Endothelial cell of umbilical vein (primary cell): Measurements from ENCODE around the gene HHATL. TPM values are rescaled to one million over a fixed set of nuclear protein-coding genes. Genes with fewer than 3 reads are reported as not detected.

ENCODE experiments used
- BruUV-seq: library from RNA; stranded (reverse); fragments of 400-500 nt; replicated peaks from 2 replicates; lab custom pipeline; 2021; lab: Mats Ljungman, UMichigan
- CTCF ChIA-PET: fragments of 300-600, 350-600 bp; sonication (Branson Sonifier 250); formaldehyde crosslinking; loops from one replicate; lab custom pipeline; 2021; ENCODE audit warnings: antibody characterized with exemption, inconsistent platforms; lab: Charles Lee
- POLR2A ChIA-PET: fragments of 300-600, 350-600 bp; sonication (Branson Sonifier 250); formaldehyde crosslinking; loops from one replicate; lab custom pipeline; 2021; ENCODE audit warnings: antibody characterized with exemption, inconsistent platforms; lab: Charles Lee
- DNase-seq: peaks from one replicate; pipeline ENCODE4 v3.0.0-alpha.2; 2011; ENCODE audit warnings: low read depth, low spot score
- FAIRE-seq: peaks from 2 replicates; lab custom pipeline; 2011; peaks lifted over from hg19 to GRCh38; lab: Jason Lieb, UNC
- H2AFZ ChIP-seq: 2 replicates; pipeline ENCODE4 v1.6.0; 2012; ENCODE audit warnings: low read depth, low read length, control low read depth, inconsistent platforms
- H3K27ac ChIP-seq: 2 replicates; pipeline ENCODE4 v1.5.1; 2011; ENCODE audit warnings: low read depth, mild to moderate bottlenecking, control low read depth, low read length, moderate library complexity; ENCODE audit not compliant: insufficient read depth
- H3K27me3 ChIP-seq, 2 experiments: 2 replicates each; pipeline versions ENCODE4 v1.6.0 to v1.6.1; 2011; ENCODE audit warnings: low read length in 2 of 2, mixed read lengths in 1 of 2; ENCODE audit not compliant: control insufficient read depth in 2 of 2, insufficient read depth in 2 of 2
- H3K36me3 ChIP-seq, 2 experiments: 2 replicates in 1 of 2; 3 replicates in 1 of 2; pipeline ENCODE4 v1.5.1; 2011; ENCODE audit warnings: low read length in 2 of 2, mild to moderate bottlenecking in 1 of 2, moderate library complexity in 1 of 2; ENCODE audit not compliant: control insufficient read depth in 2 of 2, insufficient read depth in 2 of 2; ENCODE audit errors: extremely low read depth in 1 of 2
- H3K4me1 ChIP-seq: 3 replicates; pipeline ENCODE4 v1.5.1; 2011; ENCODE audit warnings: mild to moderate bottlenecking, low read length; ENCODE audit not compliant: control insufficient read depth, insufficient read depth; ENCODE audit errors: extremely low read depth
- H3K4me2 ChIP-seq: 2 replicates; pipeline ENCODE4 v1.6.1; 2011; ENCODE audit warnings: low read length, control low read depth, mixed read lengths; ENCODE audit not compliant: insufficient read depth
- H3K4me3 ChIP-seq, 3 experiments: fragments of 200-600 bp in 1 of 3; sonication (generic), shearing (Covaris generic) in 1 of 3; replicated peaks in 1 of 3; 2 replicates each; pipeline ENCODE4 v1.5.1; 2011 to 2016; ENCODE audit warnings: control low read depth in 3 of 3, low read length in 3 of 3, mild to moderate bottlenecking in 2 of 3, inconsistent platforms in 1 of 3, low read depth in 1 of 3, moderate library complexity in 1 of 3; ENCODE audit not compliant: insufficient read depth in 1 of 3
- H3K79me2 ChIP-seq: 2 replicates; pipeline ENCODE4 v1.6.0; 2012; ENCODE audit warnings: low read length, inconsistent platforms; ENCODE audit not compliant: control insufficient read depth, insufficient read depth
- H3K9ac ChIP-seq: replicated peaks from 2 replicates; pipeline ENCODE3; 2011; ENCODE audit warnings: low read length, control low read depth; ENCODE audit not compliant: insufficient read depth; ENCODE audit errors: extremely low read depth
- H3K9me1 ChIP-seq: replicated peaks from 3 replicates; pipeline ENCODE4 v1.6.0; 2011; ENCODE audit warnings: mild to moderate bottlenecking, low read length; ENCODE audit not compliant: control insufficient read depth, insufficient read depth; ENCODE audit errors: extremely low read depth
- H3K9me3 ChIP-seq: replicated peaks from 2 replicates; pipeline ENCODE4 v1.5.1; 2012; ENCODE audit warnings: low read length, inconsistent platforms; ENCODE audit not compliant: control insufficient read depth, insufficient read depth
- H4K20me1 ChIP-seq: replicated peaks from 2 replicates; pipeline ENCODE3; 2011; ENCODE audit warnings: mild to moderate bottlenecking, low read length; ENCODE audit not compliant: control insufficient read depth, insufficient read depth; ENCODE audit errors: extremely low read depth
- CTCF ChIP-seq, 2 donors: IDR thresholded peaks; 1 replicate in 1 of 2; 2 replicates in 1 of 2; pipeline ENCODE4 v1.5.1; 2011; ENCODE audit warnings: low read length in 2 of 2, mild to moderate bottlenecking in 2 of 2, moderate library complexity in 2 of 2, control low read depth in 1 of 2, inconsistent platforms in 1 of 2, low read depth in 1 of 2; ENCODE audit not compliant: insufficient read depth in 1 of 2; ENCODE audit errors: extremely low read depth in 1 of 2
- EZH2 ChIP-seq: IDR thresholded peaks from 2 replicates; pipeline ENCODE4 v1.6.1; 2012; ENCODE audit warnings: borderline replicate concordance, low read depth, mild to moderate bottlenecking, moderate library complexity, low read length, inconsistent platforms; ENCODE audit not compliant: severe bottlenecking
- FOS ChIP-seq: IDR thresholded peaks from 2 replicates; pipeline ENCODE4 v1.6.1; 2011; ENCODE audit warnings: mild to moderate bottlenecking, low read length, moderate library complexity, borderline replicate concordance; ENCODE audit not compliant: insufficient read depth
- GATA2 ChIP-seq: IDR thresholded peaks from 2 replicates; pipeline ENCODE4 v1.7.0; 2011; ENCODE audit warnings: low read depth, mild to moderate bottlenecking, moderate library complexity, mixed read lengths, low read length; ENCODE audit not compliant: insufficient read length, insufficient read depth
- JUN ChIP-seq: IDR thresholded peaks from 2 replicates; pipeline ENCODE4 v1.6.1; 2011; ENCODE audit warnings: borderline replicate concordance, low read depth; ENCODE audit not compliant: insufficient read length, insufficient read depth
- MAX ChIP-seq: IDR thresholded peaks from 2 replicates; pipeline ENCODE4 v1.6.1; 2011; ENCODE audit not compliant: insufficient read depth, insufficient read length
- MYC ChIP-seq: IDR thresholded peaks from one replicate; pipeline ENCODE4 v1.6.1; 2011; ENCODE audit warnings: mild to moderate bottlenecking, low read depth, low read length
- POLR2A ChIP-seq: IDR thresholded peaks from 2 replicates; pipeline ENCODE4 v1.6.1; 2012; ENCODE audit warnings: low read depth, mild to moderate bottlenecking, control low read depth, low read length
- POLR2AphosphoS5 ChIP-seq: IDR thresholded peaks from 2 replicates; pipeline ENCODE4 v1.6.1; 2012; ENCODE audit warnings: low read depth, mild to moderate bottlenecking, control low read depth, low read length, moderate library complexity; ENCODE audit not compliant: insufficient read depth
- dilution Hi-C: fragments of 300-500 bp; cut with MboI; formaldehyde crosslinking; loops from one replicate; pipeline ENCODE4 v1.15.0; 2019; ENCODE audit warnings: low sequenced_read_pairs; ENCODE audit not compliant: extremely low pct_ligation_motif_present
- intact Hi-C: fragments of 100-400 bp; cut with micrococcal nuclease; formaldehyde crosslinking; loops from one replicate; pipeline ENCODE4 v1.10.0; 2022
- polyA plus RNA-seq, 4 experiments: library from polyadenylated mRNA; depleted of rRNA in 3 of 4; stranded (reverse) in 3 of 4; unstranded in 1 of 4; fragments of >200 nt; gene quantifications; 2 replicates each; pipeline versions ENCODE4 v1.2.1 to v1.2.3, GENCODE V29; 2011 to 2012; ENCODE audit warnings: missing spikeins in 1 of 4
- total RNA-seq: library from RNA; stranded (reverse); gene quantifications from 2 replicates; pipeline ENCODE4 v1.2.3, GENCODE V29; 2021

HHATL gene
- total and polyA plus RNA-seq, 2 donors (not counting 3 experiments of a cell fraction or from before 2014, with no cell fraction given): not detected

GRCh38 chr3:42736531-42736930 lies 33.9 kb upstream of the HHATL start:
- intact Hi-C loops: no loop called here
- no peak for FAIRE-seq
- Histone ChIP-seq H2AFZ (no peak overlapping the region), H3K4me2 (no peak overlapping the region), H3K27ac (no peak overlapping the region), H3K9me3 (no peaks in the 10 kb centered on the region), H4K20me1 (no peaks in the 10 kb centered on the region), H3K79me2 (no peaks in the 10 kb centered on the region), H3K9me1 (no peaks in the 10 kb centered on the region), H3K27me3 (no peaks in the 10 kb centered on the region), H3K4me1 (no peaks in the 10 kb centered on the region), H3K4me3 (no peak overlapping the region), H3K36me3 (no peaks in the 10 kb centered on the region), H3K9ac (no peak overlapping the region)
- BruUV-seq: no TSS peak
- ChIA-PET POLR2A (no interaction called here), CTCF (interaction anchor here (1.9 kb wide), 1 partner anchor 8 kb away, joined by 10 read pairs; no protein-coding TSS in a partner anchor)
- TF ChIP-seq MYC (no peak), MAX (no peak), CTCF (IDR thresholded peaks at IDR 0.05; ENCODE audit: extremely low read depth in 1 of 2, insufficient read depth in 1 of 2, low read depth in 1 of 2, low read length in 2 of 2) (no peak), FOS (no peak), JUN (no peak)
- dilution Hi-C loops: no loop called here
- no peak for DNase-seq

- Histone ChIP-seq H3K9me1 (no peaks in the 10 kb centered on the region), H3K4me3 (no peak overlapping the region), H4K20me1 (no peaks in the 10 kb centered on the region), H2AFZ (no peak overlapping the region), H3K9me3 (no peaks in the 10 kb centered on the region), H3K4me1 (no peaks in the 10 kb centered on the region), H3K79me2 (no peaks in the 10 kb centered on the region), H3K9ac (no peak overlapping the region), H3K36me3 (no peaks in the 10 kb centered on the region), H3K27ac (no peak overlapping the region), H3K4me2 (no peak overlapping the region), H3K27me3 (no peaks in the 10 kb centered on the region)
- no peak for TF ChIP-seq CTCF (IDR thresholded peaks at IDR 0.05; ENCODE audit: extremely low read depth in 1 of 2, insufficient read depth in 1 of 2, low read depth in 1 of 2, low read length in 2 of 2)
- TF ChIP-seq POLR2AphosphoS5: no peak
- TF ChIP-seq MYC: no peak
- TF ChIP-seq JUN: no peak
- TF ChIP-seq MAX: no peak
- TF ChIP-seq GATA2: no peak
- no peak for TF ChIP-seq EZH2
- TF ChIP-seq FOS: no peak
- TF ChIP-seq POLR2A: no peak
- no TSS peak for BruUV-seq
- dilution Hi-C loops: no loop called here
- POLR2A ChIA-PET: no interaction called here
- DNase-seq (no peak), FAIRE-seq (no peak)
- intact Hi-C loops: no loop called here
- CTCF ChIA-PET: interaction anchor here (1.9 kb wide), 1 partner anchor 8 kb away, joined by 10 read pairs; no protein-coding TSS in a partner anchor
These were observed 33.5 kb upstream of the HHATL start for GRCh38 chr3:42736081-42736480.
